Subcutaneous adipose tissue (tissue), 4 donors: ENCODE data around the gene LRRC28. TPM values are rescaled to one million over a fixed set of nuclear protein-coding genes. Genes with fewer than 3 reads are reported as not detected.

Experiments used
- total RNA-seq, 4 donors: library from RNA; depleted of rRNA; stranded (reverse); fragments of >200 nt; gene quantifications; one replicate each; pipeline ENCODE4 v1.1.0, GENCODE V29; 2016
- TF ChIP-seq, protein P1 (sequence below): fragments of 450-650 bp; IDR thresholded peaks from one replicate; pipeline ENCODE4 v1.5.1; 2016; ENCODE audit warnings: low read depth, mild to moderate bottlenecking, control low read depth, antibody characterized with exemption, moderate library complexity

LRRC28 gene
- total RNA-seq, 4 donors from 2014 or later: 37.7 to 60.7 (median 45.8) TPM

DNA sequence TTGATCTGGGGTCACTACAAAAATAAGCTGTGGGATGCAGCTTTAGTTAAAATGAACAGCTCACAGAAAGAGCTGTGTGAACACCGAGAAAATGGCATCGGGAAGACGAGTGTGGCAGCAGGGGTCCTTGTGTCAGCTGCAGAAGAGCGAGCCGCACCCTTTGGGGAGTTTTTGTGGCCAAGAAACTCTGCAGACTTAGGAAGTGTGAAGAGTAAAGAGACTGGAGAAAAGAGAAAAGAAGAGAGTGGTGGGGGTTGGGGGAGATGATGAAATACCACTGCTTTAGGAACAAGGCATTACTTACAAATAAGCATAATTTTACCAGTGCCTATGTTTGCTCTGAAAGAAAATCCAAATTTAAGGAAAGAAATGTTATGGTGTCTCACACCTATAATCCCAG, 147.8 kb downstream of the LRRC28 start:
- TF ChIP-seq, protein P1, sequence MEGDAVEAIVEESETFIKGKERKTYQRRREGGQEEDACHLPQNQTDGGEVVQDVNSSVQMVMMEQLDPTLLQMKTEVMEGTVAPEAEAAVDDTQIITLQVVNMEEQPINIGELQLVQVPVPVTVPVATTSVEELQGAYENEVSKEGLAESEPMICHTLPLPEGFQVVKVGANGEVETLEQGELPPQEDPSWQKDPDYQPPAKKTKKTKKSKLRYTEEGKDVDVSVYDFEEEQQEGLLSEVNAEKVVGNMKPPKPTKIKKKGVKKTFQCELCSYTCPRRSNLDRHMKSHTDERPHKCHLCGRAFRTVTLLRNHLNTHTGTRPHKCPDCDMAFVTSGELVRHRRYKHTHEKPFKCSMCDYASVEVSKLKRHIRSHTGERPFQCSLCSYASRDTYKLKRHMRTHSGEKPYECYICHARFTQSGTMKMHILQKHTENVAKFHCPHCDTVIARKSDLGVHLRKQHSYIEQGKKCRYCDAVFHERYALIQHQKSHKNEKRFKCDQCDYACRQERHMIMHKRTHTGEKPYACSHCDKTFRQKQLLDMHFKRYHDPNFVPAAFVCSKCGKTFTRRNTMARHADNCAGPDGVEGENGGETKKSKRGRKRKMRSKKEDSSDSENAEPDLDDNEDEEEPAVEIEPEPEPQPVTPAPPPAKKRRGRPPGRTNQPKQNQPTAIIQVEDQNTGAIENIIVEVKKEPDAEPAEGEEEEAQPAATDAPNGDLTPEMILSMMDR: no peak

DNA sequence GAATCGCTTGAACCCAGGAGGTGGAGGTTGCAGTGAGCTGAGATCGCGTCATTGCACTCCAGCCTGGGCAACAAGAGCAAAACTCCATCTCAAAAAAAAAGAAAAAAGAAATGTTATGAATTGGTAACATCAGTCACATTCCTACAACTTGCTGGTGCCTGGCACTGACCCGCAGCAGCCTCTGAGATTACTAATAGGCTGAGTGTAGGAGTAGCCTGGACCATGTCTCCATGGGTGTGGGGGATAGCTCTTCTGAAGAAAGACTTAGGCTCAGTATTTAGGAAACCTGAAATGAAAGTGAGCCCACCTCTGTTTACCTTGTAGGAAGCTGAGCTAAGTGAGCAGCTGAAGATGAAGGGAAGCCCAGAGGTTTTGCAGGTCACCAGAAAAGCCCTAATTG, 148.3 kb downstream of the LRRC28 start:
- TF ChIP-seq, protein P1: no peak

GRCh38 chr15:99402014-99402729, 150.9 kb downstream of the LRRC28 start:
- TF ChIP-seq, protein P1: no peak

- TF ChIP-seq, protein P1: no peak
Measured at GRCh38 chr15:99403597-99403996, 152.3 kb downstream of the LRRC28 start.

- TF ChIP-seq, protein P1: no peak
Measured at GRCh38 chr15:99404454-99404853, 153.2 kb downstream of the LRRC28 start.

DNA sequence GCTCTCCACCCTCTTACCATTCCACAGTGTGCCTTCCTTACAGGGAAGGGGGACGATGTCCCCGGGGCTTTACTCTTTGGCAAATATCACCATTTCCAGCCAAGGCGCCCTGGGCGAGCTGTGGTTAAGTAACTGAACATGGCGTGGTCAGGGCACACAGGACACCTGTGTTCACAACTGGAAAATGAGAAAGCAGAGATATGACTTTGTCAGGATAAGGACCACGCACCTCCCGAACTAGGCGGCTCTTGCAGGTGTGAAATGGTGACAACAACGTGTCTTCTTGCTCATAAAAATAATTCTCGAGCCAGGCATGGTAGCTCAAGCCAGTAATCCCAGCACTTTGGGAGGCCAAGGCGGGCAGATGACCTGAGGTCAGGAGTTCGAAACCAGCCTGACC, 154.8 kb downstream of the LRRC28 start:
- TF ChIP-seq, protein P1: no peak

DNA sequence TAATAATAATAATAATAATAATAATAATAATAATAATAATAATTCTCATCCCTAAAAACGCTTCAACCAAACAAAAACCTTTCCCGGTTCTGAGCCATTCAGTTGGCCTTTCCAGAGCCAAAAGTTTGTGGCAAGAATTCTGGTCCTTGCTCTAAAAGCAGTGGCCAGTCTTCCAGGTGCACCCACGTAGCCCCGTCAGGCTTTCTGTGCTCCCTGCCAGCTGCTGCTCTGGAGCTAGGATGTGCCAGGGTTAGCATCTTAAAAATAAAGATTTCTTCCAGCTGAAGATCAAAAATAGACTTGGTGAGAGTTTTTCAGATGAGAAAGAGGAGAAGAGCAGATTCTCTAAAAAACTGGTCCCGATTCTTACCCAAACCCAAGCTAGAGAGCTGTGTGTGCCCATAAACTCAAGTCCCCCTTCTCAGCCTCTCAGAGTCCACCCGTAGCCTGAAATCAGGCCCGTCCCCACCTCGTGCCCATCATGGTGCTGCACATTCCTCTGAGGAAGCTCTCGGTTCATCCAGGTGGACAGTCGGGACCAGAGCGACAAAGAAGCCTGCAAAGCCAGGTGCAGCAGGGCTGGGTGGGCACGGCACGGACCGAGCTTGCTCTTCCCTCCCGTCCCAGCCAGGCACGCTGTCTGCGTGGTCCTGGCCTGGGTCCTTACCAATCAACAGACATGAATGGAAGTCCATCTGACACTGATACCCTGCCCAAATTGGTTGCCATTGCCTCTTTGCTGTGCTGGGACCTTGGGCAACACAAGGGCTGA, 155.6 kb downstream of the LRRC28 start:
- TF ChIP-seq, protein P1: no peak
